ENCODE measurements around the gene SV2C.

DNA sequence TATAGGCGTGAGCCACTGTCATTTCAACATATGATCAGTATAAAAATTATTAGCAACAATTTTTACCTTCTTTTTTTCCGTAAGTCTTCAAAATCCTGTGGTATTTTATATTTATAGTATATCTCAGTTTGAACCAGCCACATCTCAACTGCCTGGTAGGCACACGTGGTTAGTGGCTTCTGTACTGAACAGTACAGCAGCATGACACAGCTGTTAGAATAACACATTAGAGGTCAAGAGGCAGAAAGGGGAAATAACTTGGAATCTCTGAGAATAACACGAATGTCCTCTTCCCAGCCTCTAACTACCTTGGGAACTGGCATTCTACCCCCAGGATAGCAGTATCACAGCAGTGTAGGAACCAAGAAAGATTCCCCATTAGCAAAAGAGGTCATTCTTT lies 211.4 kb downstream of the SV2C start:
- TF ChIP-seq ARNTL (CRISPR knock-in tag; IDR thresholded peaks at IDR 0.05; ENCODE audit: borderline replicate concordance, low read depth) = no peak
- TF ChIP-seq ESRRG (CRISPR knock-in tag; IDR thresholded peaks at IDR 0.05) = no peak
- TF ChIP-seq, protein P1, sequence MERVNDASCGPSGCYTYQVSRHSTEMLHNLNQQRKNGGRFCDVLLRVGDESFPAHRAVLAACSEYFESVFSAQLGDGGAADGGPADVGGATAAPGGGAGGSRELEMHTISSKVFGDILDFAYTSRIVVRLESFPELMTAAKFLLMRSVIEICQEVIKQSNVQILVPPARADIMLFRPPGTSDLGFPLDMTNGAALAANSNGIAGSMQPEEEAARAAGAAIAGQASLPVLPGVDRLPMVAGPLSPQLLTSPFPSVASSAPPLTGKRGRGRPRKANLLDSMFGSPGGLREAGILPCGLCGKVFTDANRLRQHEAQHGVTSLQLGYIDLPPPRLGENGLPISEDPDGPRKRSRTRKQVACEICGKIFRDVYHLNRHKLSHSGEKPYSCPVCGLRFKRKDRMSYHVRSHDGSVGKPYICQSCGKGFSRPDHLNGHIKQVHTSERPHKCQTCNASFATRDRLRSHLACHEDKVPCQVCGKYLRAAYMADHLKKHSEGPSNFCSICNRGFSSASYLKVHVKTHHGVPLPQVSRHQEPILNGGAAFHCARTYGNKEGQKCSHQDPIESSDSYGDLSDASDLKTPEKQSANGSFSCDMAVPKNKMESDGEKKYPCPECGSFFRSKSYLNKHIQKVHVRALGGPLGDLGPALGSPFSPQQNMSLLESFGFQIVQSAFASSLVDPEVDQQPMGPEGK (CRISPR knock-in tag; IDR thresholded peaks at IDR 0.05; ENCODE audit: borderline replicate concordance) = no peak
- no peak for TF ChIP-seq TSHZ2 (CRISPR knock-in tag; IDR thresholded peaks at IDR 0.05)

Measured in SK-N-SH treated with all-trans-retinoic acid at 6 μM for 48 hours (cell line).